T-cell (primary cell): Measurements from ENCODE around the gene OTOG. TPM values are rescaled to one million over a fixed set of nuclear protein-coding genes. Genes with fewer than 3 reads are reported as not detected.

ENCODE experiments used
- ATAC-seq, 4 experiments: fragments of 200-7000 bp in 3 of 4; fragments of 150-1000 bp in 1 of 4; cut with Tn5 transposase; replicated peaks in 1 of 4; 1 replicate in 3 of 4; 2 replicates in 1 of 4; pipeline ENCODE4 v1.10.0; 2021; ENCODE audit warnings: moderate library complexity in 3 of 4, mild to moderate bottlenecking in 2 of 4, moderate number of reproducible peaks in 1 of 4
- CTCF ChIA-PET, 2 donors: fragments of 300-600 bp; sonication (Branson Sonifier 250); formaldehyde crosslinking; loops; one replicate each; lab custom pipeline; 2022; ENCODE audit warnings: antibody characterized with exemption in 2 of 2; lab: Charles Lee
- POLR2A ChIA-PET, 2 donors: fragments of 300-600 bp; sonication (Branson Sonifier 250); formaldehyde crosslinking; loops; one replicate each; lab custom pipeline; 2022; ENCODE audit warnings: antibody characterized with exemption in 2 of 2; lab: Charles Lee
- DNase-seq, 35 experiments: peaks; one replicate each; pipeline versions ENCODE4 v3.0.0 to v3.0.0-alpha.2; 2013 to 2023
- H3K27ac ChIP-seq: one replicate; pipeline ENCODE4 v1.5.1; 2013; ENCODE audit warnings: low read length
- H3K27me3 ChIP-seq, 2 experiments: replicated peaks in 1 of 2; 1 replicate in 1 of 2; 2 replicates in 1 of 2; pipeline versions ENCODE4 v1.6.1 to v1.7.0; 2013; ENCODE audit warnings: low read length in 1 of 2, mixed read lengths in 1 of 2; ENCODE audit not compliant: control insufficient read depth in 2 of 2, insufficient read depth in 2 of 2; ENCODE audit errors: extremely low read depth in 1 of 2
- H3K36me3 ChIP-seq, 2 donors: 1 replicate in 1 of 2; 2 replicates in 1 of 2; pipeline versions ENCODE4 v1.6.1 to v1.7.0; 2013; ENCODE audit warnings: low read length in 1 of 2; ENCODE audit not compliant: control insufficient read depth in 2 of 2, insufficient read depth in 1 of 2; ENCODE audit errors: extremely low read depth in 1 of 2
- H3K4me1 ChIP-seq, 2 experiments: 1 replicate in 1 of 2; 2 replicates in 1 of 2; pipeline versions ENCODE4 v1.6.1 to v1.7.0; 2013; ENCODE audit warnings: low read length in 2 of 2, mixed read lengths in 1 of 2; ENCODE audit not compliant: insufficient read depth in 2 of 2, control insufficient read depth in 1 of 2; ENCODE audit errors: extremely low read depth in 1 of 2
- H3K4me3 ChIP-seq, 2 donors: 1 replicate in 1 of 2; 2 replicates in 1 of 2; pipeline versions ENCODE4 v1.5.1 to v1.7.0; 2013; ENCODE audit warnings: mild to moderate bottlenecking in 2 of 2, low read length in 1 of 2, moderate library complexity in 1 of 2; ENCODE audit not compliant: control insufficient read depth in 1 of 2; ENCODE audit errors: extremely low read depth in 1 of 2
- H3K9me3 ChIP-seq: 2 replicates; pipeline ENCODE4 v1.7.0; 2013
- H3K27ac Mint-ChIP-seq, 2 donors: one replicate each; pipeline ENCODE4 v1.8.0; 2020 to 2021; ENCODE audit warnings: mild to moderate bottlenecking in 2 of 2, mixed read lengths in 2 of 2
- H3K27me3 Mint-ChIP-seq, 2 donors: one replicate each; pipeline ENCODE4 v1.8.0; 2021 to 2022; ENCODE audit warnings: mixed read lengths in 2 of 2
- H3K36me3 Mint-ChIP-seq: one replicate; pipeline ENCODE4 v1.8.0; 2021; ENCODE audit warnings: mixed read lengths
- H3K4me1 Mint-ChIP-seq, 3 donors: one replicate each; pipeline ENCODE4 v1.8.0; 2020 to 2022; ENCODE audit warnings: mixed read lengths in 3 of 3, mild to moderate bottlenecking in 1 of 3
- H3K4me3 Mint-ChIP-seq, 3 donors: one replicate each; pipeline ENCODE4 v1.8.0; 2020 to 2022; ENCODE audit warnings: mild to moderate bottlenecking in 3 of 3, mixed read lengths in 3 of 3, moderate library complexity in 3 of 3
- H3K9me3 Mint-ChIP-seq, 3 donors: one replicate each; pipeline ENCODE4 v1.8.0; 2020 to 2022; ENCODE audit warnings: mixed read lengths in 3 of 3
- WGBS: methylation state at CpG from one replicate; pipeline ENCODE4 v1.1.5; 2013; ENCODE audit warnings: missing lambda C conversion rate; ENCODE audit not compliant: insufficient coverage; 5-methylcytosine and 5-hydroxymethylcytosine counted together
- total RNA-seq, 35 experiments: library from RNA in 6 of 35; stranded (reverse) in 6 of 35; fragments of 120-200 nt in 1 of 35; gene quantifications; one replicate each; pipeline versions ENCODE4 v1.2.1 to v1.2.4 and lab custom pipeline; 2013 to 2026

The OTOG gene
- total RNA-seq, 5 donors from 2014 or later (not counting 1 experiment from before 2014, with no cell fraction given), result not detected

DNA sequence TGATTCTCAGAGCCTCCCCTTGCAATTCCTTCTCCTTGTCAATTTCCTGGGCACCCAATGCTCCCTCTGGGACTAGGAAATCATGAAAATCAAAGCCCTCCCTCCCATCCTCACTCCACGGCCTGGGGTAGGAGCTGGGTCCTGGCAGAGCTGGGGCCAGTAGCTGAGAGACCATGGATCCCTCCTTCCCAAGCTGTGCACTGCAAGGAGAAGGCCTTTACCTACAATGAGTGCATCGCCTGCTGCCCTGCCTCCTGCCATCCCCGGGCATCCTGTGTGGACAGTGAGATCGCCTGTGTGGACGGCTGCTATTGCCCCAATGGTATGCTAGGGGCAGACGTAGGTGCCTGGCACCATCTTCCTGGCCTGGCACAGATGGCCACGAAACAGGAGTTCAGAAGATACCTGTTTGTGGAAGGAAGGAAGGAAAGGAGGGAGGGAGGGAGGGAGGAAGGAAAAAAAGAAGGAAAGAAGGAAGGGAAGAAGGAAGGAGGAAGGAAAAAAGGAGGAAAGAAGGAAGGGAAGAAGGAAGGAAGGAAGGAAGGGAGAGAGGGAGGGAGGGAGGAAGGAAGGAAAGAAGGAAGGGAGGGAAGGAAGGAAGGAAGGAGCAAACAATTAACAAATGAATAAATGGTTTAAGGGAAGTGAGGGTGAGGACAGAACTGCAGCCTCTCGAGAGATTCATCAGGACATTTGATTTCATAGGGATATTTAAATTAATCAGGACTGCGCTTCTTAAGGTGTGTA lies 12.5 kb downstream of the OTOG start:
- Histone ChIP-seq H3K27me3 (peaks cover 0 to 30% of the 10 kb centered on the region in 2 experiments), H3K36me3 (no peaks in the 10 kb centered on the region), H3K9me3 (no peaks in the 10 kb centered on the region), H3K4me1 (no peaks in the 10 kb centered on the region), H3K4me3 (no peak overlapping the region), H3K27ac (no peak overlapping the region)
- Mint-ChIP-seq H3K4me1 (no peaks in the 10 kb centered on the region), H3K27me3 (peaks cover 17 to 20% of the 10 kb centered on the region in 2 donors), H3K4me3 (no peak overlapping the region), H3K9me3 (no peaks in the 10 kb centered on the region), H3K36me3 (no peaks in the 10 kb centered on the region), H3K27ac (no peak overlapping the region)
- ChIA-PET POLR2A (no interaction called here), CTCF (no interaction called here)
- ATAC-seq (no peak), DNase-seq (no peak)
- WGBS, result 70% methylated on average over 8 of the region's 9 CpGs

DNA sequence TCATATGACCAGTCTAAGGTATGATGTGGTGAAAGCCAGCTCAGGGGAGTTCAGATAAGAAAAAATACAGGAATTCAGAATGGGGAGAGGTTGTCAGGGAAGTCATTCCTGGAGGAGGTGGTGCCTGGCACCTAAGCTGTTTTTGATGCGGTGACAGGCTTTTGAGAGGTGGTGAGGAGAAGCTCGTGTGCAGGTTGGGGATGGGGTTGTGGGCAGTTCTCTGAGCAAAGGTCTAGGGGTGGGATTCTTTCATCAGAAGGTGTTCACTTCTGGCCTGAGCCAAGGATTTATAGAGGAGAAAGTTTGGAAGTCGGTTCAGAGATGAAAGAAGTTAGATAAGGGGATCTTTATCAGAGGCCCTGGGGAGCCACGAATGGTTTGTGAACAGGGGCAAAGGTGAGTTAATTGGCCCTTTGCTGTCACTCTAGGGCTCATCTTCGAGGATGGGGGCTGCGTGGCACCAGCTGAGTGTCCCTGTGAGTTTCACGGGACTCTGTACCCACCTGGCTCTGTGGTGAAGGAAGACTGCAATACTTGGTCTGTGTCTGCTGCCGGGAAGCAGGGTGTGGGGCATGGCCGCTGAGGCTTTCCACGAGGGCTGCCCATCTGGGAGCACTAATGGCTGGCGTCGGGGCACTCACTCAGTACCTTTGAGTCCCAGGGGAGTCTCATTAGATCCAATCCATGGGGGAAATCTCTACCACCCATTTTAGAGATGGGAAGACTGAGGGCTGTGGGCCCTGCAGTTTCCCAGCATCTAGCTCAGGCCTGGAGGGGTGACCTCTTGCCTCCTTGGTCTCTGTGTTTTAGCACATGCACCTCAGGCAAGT lies 13.4 kb downstream of the OTOG start:
- ChIA-PET POLR2A (no interaction called here), CTCF (no interaction called here)
- Mint-ChIP-seq H3K27me3 (peaks cover 17 to 20% of the 10 kb centered on the region in 2 donors), H3K4me3 (no peak overlapping the region), H3K4me1 (no peaks in the 10 kb centered on the region), H3K36me3 (no peaks in the 10 kb centered on the region), H3K27ac (peak overlapping the region in 1 of 2 donors; percentile 24), H3K9me3 (no peaks in the 10 kb centered on the region)
- H3K36me3 ChIP-seq, result no peaks in the 10 kb centered on the region
- no peak for DNase-seq
- no peak for ATAC-seq
- 55% methylated on average over 6 of the region's 12 CpGs for WGBS
- H3K27me3 ChIP-seq, result peaks cover 0 to 28% of the 10 kb centered on the region in 2 experiments
- no peak overlapping the region for H3K4me3 ChIP-seq
- H3K27ac ChIP-seq, result no peak overlapping the region
- no peaks in the 10 kb centered on the region for H3K4me1 ChIP-seq
- no peaks in the 10 kb centered on the region for H3K9me3 ChIP-seq

GRCh38 chr11:17561111-17561415 lies 14.0 kb downstream of the OTOG start:
- H3K9me3 ChIP-seq, result no peaks in the 10 kb centered on the region
- 79% methylated on average over 3 of the region's 4 CpGs for WGBS
- H3K27me3 ChIP-seq, result peaks cover 0 to 25% of the 10 kb centered on the region in 2 experiments
- peaks cover 17 to 20% of the 10 kb centered on the region in 2 donors for H3K27me3 Mint-ChIP-seq
- H3K9me3 Mint-ChIP-seq, result no peaks in the 10 kb centered on the region
- no peaks in the 10 kb centered on the region for H3K36me3 ChIP-seq
- no peak for DNase-seq
- no peaks in the 10 kb centered on the region for H3K36me3 Mint-ChIP-seq
- H3K4me1 Mint-ChIP-seq, result no peaks in the 10 kb centered on the region
- POLR2A ChIA-PET, result no interaction called here
- H3K4me3 Mint-ChIP-seq, result no peak overlapping the region
- H3K4me3 ChIP-seq, result no peak overlapping the region
- H3K4me1 ChIP-seq, result no peaks in the 10 kb centered on the region
- CTCF ChIA-PET, result no interaction called here
- no peak overlapping the region for H3K27ac Mint-ChIP-seq
- no peak overlapping the region for H3K27ac ChIP-seq
- ATAC-seq, result no peak

DNA sequence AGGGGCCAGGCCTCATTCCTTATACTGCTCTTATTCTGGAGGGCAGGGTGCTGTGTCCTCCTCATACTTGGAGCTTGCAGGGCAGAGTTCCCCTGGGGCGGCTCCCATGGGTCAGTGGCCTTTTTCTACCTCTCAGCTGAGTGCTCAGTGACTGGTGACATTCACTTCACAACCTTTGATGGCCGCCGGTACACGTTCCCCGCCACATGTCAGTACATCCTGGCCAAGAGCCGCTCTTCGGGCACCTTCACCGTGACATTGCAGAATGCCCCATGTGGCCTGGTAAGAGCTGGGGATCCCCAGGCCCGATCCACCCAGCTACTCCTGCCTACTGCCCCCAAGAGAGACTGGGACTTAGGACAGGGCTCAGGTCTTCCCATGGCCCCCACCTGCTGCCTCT lies 14.5 kb downstream of the OTOG start:
- H3K27me3 ChIP-seq, result peaks cover 0 to 25% of the 10 kb centered on the region in 2 experiments
- Mint-ChIP-seq H3K27ac (no peak overlapping the region), H3K36me3 (no peaks in the 10 kb centered on the region), H3K4me3 (no peak overlapping the region), H3K27me3 (peaks cover 12 to 20% of the 10 kb centered on the region in 2 donors), H3K4me1 (no peaks in the 10 kb centered on the region), H3K9me3 (no peaks in the 10 kb centered on the region)
- POLR2A ChIA-PET, result no interaction called here
- CTCF ChIA-PET, result interaction anchor here in 1 of 2 donors (0.6 kb wide), 1 partner anchor 38 kb away, joined by 3 read pairs; no protein-coding TSS in a partner anchor
- H3K36me3 ChIP-seq, result no peaks in the 10 kb centered on the region
- H3K4me3 ChIP-seq, result no peak overlapping the region
- no peaks in the 10 kb centered on the region for H3K4me1 ChIP-seq
- no peak for DNase-seq
- ATAC-seq, result no peak
- H3K9me3 ChIP-seq, result no peaks in the 10 kb centered on the region
- H3K27ac ChIP-seq, result no peak overlapping the region
- WGBS, result 77% methylated on average over 6 of the region's 9 CpGs

GRCh38 chr11:17563231-17563646 lies 16.2 kb downstream of the OTOG start:
- H3K9me3 Mint-ChIP-seq, result no peaks in the 10 kb centered on the region
- ATAC-seq (no peak), DNase-seq (no peak)
- no peaks in the 10 kb centered on the region for H3K36me3 ChIP-seq
- H3K27me3 ChIP-seq, result peaks cover 0 to 20% of the 10 kb centered on the region in 2 experiments
- no peaks in the 10 kb centered on the region for H3K36me3 Mint-ChIP-seq
- H3K9me3 ChIP-seq, result no peaks in the 10 kb centered on the region
- H3K4me3 Mint-ChIP-seq, result no peak overlapping the region
- ChIA-PET CTCF (no interaction called here), POLR2A (interaction anchor here in 1 of 2 donors (0.7 kb wide), 1 partner anchor 1982 kb away, joined by 8 read pairs; no protein-coding TSS in a partner anchor)
- H3K4me1 Mint-ChIP-seq, result no peaks in the 10 kb centered on the region
- no peak overlapping the region for H3K27ac Mint-ChIP-seq
- H3K27me3 Mint-ChIP-seq, result peaks cover 9 to 12% of the 10 kb centered on the region in 2 donors
- H3K4me1 ChIP-seq, result no peaks in the 10 kb centered on the region
- H3K27ac ChIP-seq, result no peak overlapping the region
- H3K4me3 ChIP-seq, result no peak overlapping the region

DNA sequence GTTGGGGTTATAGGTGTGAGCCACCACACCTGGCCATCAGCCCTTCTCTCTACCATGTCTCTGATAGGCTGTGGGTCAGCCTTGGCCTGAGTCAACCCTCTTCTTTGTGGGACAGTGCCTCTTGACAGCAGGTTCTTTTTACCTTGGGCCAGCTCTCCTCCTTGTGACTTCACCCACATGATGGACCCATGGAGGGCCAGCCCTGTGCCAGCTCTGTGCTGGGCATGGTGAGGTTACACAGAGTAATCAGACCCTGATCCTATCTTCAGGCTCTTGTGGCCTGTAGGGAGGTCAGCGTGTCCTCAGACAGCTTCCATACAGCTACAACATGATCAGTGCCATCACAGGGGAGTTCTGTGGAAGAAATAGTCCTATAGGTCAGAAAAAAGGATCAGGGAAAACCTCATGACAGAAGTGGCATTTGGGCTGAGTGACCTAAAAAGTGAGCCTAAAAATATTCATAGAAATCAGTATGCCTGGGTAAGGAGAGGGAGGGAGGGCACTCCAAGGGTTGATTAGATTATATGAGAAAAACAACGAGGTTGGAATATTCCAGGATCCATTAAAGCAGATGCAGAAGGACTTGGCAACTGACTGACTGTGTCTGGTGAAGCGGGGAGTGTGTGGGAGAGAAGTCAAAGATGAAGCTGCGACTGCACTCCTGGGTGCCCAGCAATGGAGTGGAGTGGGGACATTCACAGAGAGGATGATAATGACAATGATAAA lies 17.1 kb downstream of the OTOG start:
- Mint-ChIP-seq H3K36me3 (no peaks in the 10 kb centered on the region), H3K27me3 (peaks cover 4 to 5% of the 10 kb centered on the region in 2 donors), H3K4me1 (no peaks in the 10 kb centered on the region), H3K4me3 (no peak overlapping the region), H3K9me3 (no peaks in the 10 kb centered on the region), H3K27ac (no peak overlapping the region)
- CTCF ChIA-PET, result no interaction called here
- no peak overlapping the region for H3K27ac ChIP-seq
- H3K36me3 ChIP-seq, result no peaks in the 10 kb centered on the region
- peaks cover 0 to 13% of the 10 kb centered on the region in 2 experiments for H3K27me3 ChIP-seq
- H3K9me3 ChIP-seq, result no peaks in the 10 kb centered on the region
- no peak for DNase-seq
- no peak overlapping the region for H3K4me3 ChIP-seq
- H3K4me1 ChIP-seq, result no peaks in the 10 kb centered on the region
- POLR2A ChIA-PET, result interaction anchor here in 1 of 2 donors (0.7 kb wide), 1 partner anchor 1981 kb away, joined by 8 read pairs; no protein-coding TSS in a partner anchor
- 87% methylated on average over 3 of the region's 4 CpGs for WGBS
- no peak for ATAC-seq
